HTERT RPE-1 (cell line): ENCODE results near the gene UBR3.

Experiments used
- in situ Hi-C: fragments of 300-500 bp; cut with MboI; formaldehyde crosslinking; loops from 4 replicates; pipeline ENCODE4 v1.14.3; 2020; ENCODE audit warnings: low sequenced_read_pairs

Gene UBR3

DNA sequence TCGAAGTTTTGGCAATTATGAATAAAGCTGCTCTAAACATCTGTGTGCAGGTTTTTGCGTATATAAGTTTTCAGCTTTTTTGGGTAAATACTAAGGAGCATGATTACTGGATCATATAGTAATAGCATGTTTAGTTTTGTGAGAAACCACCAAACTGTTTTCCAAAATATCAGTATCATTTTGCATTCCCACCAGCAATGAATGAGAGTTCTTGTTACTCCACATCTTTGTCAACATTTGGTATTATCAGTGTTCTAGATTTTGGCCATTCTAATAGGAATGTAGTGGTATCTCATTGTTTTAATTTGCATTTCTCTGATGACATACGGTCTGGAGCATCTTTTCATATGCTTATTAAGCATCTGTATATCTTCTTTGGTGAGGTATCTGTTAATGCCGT lies 207.3 kb downstream of the UBR3 start:
- in situ Hi-C loops, result no loop called here

DNA sequence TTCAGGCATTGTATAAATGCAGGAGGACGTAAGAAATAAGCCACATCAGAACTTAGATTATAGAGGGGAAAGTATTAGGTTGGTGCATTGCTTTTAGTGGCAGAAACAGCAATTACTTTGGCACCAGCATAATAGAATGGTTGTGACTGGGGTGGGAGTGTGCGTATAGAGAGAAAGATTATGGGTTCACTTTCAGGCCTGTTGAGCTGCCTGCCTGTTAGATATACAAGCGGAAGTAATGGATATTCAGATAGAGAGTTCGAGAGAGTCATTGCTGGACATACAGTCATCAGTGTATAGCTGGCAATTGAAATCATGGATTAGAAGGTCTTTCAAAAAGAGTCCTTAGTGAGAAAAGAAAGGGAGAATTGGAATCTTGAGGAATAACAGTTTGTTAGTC lies 211.5 kb downstream of the UBR3 start:
- in situ Hi-C loops, result no loop called here

- in situ Hi-C loops, result no loop called here
Measured at GRCh38 chr2:170039401-170040172, 212.3 kb downstream of the UBR3 start.

- in situ Hi-C loops, result no loop called here
Measured at GRCh38 chr2:170044751-170045478, 217.7 kb downstream of the UBR3 start.

GRCh38 chr2:170047331-170048065 lies 220.2 kb downstream of the UBR3 start:
- in situ Hi-C loops, result no loop called here

GRCh38 chr2:170052151-170052550 lies 224.9 kb downstream of the UBR3 start:
- in situ Hi-C loops, result no loop called here

DNA sequence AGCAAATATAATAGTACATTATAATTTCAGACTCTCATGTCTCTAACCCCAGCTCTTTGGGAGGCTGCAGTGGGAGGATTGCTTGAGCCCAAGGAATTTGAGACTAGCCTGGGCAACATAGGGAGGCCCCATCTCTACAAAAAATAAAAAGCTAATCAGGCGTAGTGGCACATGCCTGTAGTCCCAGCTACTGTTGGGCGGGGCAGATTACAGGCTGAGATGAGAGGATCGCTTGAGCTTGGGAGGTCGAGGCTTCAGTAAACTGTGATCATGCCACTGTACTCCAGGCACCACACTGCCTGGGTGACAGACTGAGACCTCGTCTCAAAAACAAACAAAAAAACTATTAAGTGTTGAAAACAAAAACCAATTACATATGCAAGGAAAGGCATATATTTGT lies 227.7 kb downstream of the UBR3 start:
- in situ Hi-C loops, result no loop called here

- in situ Hi-C loops, result no loop called here
Measured at GRCh38 chr2:170056900-170057299, 229.6 kb downstream of the UBR3 start.

- in situ Hi-C loops, result no loop called here
Measured at GRCh38 chr2:170063456-170064235, 236.4 kb downstream of the UBR3 start.

DNA sequence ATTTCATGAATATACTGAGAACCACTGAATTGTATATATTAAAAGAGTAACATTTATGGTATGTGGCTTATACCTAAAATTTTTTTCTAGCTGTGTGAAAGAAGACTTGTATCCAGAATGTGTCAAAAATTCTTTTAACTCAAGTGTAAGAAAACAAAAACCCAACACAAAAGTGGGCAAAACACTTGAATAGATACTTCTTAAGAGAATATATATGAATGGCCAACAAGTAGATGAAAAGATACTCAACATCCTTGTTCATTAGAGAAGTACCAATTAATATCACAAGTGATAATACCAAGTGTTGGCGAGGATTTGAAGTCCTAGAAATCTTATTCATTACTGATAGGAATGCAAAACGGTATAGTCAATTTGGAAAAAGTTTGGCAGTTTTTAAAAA lies 243.5 kb downstream of the UBR3 start:
- in situ Hi-C loops, result no loop called here

DNA sequence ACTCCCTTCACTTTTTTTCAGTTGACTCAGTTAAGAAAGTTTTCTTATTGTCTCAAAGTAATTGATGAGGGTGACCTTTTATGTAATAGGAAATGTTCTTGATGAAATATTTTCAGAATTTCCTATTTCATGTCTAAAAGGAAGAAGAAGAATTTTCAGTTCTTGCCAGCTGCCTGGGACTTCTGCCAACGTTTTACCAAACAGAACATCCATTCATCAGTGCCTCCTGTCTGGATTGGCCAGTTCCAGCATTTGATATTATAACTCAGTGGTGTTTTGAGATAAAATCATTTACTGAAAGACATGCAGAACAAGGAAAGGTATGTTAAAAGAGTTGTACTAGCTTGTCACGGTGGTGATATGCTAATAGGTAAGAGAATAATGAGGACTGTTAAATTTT lies 246.0 kb downstream of the UBR3 start:
- in situ Hi-C loops, result no loop called here

- in situ Hi-C loops, result no loop called here
Measured at GRCh38 chr2:170076189-170076588, 248.9 kb downstream of the UBR3 start.

DNA sequence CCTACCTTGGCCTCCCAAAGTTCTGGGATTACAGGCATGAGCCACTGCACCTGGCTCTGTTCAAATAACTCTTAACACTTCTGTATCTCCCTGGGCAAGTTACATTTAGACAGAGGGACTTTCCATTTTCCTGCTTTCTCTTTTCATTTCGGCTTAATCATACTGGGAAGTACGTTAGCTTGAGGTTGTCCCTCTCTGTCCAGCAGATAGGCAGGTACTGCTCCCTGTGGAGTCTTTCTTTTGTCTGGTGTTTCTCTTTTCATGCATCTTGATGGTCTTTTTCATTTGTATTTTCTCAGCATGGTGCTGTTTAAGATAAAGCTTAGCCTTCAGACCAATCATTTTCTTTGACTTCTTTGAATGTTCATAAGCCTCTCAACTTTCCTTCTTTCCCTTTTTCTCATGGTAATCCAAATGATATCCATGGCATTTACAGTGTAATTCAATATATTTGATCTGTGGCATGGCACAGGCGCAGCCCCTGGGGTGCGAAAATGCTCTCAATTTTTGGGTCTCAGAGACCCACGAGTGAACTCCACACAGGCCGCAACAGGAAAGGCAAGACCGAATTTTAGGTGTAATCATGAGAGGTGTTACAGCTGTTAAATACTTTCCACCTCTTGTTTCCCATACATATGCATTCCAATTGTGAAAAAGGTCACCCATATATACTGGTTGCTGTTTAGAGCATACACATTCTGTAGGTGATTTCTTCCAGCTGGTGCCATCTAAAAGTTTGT lies 250.7 kb downstream of the UBR3 start:
- in situ Hi-C loops, result no loop called here

DNA sequence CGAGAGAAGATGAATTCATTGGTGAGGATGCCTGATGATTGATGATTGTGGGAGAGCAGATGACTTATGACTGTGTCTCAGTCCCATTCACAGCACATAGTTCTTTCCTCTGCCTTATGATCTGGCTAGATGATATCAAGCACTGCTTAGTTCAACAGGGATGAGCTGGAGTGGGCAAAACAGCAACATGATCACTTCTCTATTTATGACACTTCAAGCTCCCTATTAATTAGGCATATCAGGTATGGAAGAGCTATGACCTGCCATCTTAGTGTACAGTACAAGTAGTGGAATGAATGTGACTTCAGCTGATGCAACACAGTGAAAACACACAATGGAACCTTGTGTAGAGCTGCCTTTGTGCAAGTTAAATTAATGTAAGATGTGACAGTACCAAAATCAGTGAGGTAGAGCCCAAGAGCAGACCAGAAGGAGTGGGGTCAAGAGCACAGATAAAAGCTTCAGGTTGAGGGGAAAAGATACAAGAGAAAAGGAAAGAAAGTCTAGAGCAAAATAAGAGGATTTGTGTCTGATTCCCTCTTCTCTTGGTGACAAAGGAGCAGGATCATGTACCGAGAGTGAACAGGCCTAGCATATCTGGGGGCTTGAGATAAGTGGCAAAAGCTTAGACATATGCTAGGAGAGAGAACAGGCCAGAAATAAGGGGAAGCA lies 257.7 kb downstream of the UBR3 start:
- in situ Hi-C loops, result no loop called here

DNA sequence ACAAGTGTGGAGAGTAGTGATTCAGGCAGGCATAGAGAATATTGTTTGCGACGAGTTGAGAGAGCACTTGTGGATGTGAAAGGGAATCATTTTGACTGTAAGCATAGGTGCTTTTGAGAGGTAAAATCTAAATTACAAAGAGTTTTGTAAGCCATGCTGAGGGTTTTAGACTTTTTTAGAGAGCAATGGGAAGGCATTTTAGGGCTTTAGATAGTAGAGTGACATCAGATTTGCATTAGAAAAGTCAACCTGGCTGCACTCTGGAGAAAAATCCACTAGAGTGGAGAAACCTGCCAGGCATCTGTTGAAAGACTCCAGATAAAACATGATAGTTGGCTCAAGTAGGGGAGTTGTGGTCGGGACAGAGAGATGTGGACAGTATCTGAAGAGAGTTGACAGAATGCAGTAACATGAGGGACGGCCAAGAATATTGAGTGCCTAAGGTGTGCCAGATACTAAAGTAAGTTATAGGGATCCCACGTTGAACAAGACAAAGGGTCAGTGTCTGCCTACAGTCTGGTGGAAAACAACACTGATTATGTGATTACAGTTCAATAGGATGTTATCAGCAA lies 258.9 kb downstream of the UBR3 start:
- in situ Hi-C loops, result no loop called here

DNA sequence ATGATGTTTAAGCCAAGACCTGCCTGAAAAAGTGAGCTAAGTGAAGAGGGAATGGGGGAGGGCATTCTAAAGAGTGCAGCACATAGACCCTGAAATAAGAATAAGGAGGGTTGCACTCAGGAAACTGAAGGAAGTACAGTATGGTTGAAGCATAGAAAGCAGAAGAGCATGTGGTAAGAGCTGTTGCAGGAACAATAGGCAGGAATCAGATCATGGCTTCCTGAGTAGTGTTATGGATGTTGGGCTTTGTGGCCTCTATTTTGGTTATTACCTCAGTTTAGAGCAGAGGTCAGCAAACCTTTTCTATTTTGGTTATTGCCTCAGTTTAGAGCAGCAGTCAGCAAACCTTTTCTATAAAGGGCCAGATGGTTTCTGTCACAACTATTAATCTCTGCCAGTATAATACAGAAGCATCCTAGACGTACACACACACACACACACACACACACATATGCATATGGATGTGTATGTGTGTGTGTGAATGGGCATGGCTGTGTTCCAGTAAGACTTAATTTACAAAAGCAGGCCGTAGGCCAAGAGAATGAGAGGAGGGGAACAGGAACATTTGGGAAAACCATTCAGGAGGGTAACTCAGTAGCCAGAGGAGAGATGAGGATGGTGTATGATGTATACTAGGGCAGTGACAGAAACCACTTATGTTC lies 259.6 kb downstream of the UBR3 start:
- in situ Hi-C loops, result no loop called here

DNA sequence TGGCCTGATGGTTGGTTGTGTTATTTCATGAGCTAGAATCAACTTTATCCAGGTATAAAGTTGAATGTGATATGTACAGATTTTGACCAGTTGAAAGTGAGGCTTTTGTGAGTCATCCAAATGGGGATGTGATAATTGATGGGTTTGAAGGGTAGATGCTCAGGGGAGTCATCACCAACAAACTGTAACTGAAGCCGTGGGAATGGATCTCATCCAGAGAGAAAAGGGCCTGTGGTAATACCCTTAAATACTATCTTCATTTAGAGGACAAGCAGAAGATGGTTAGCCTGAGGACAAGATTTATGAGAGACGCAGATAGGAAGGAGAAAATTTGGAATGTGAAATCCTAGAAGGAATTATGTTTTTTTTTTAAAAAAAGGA lies 260.1 kb downstream of the UBR3 start:
- in situ Hi-C loops, result no loop called here

DNA sequence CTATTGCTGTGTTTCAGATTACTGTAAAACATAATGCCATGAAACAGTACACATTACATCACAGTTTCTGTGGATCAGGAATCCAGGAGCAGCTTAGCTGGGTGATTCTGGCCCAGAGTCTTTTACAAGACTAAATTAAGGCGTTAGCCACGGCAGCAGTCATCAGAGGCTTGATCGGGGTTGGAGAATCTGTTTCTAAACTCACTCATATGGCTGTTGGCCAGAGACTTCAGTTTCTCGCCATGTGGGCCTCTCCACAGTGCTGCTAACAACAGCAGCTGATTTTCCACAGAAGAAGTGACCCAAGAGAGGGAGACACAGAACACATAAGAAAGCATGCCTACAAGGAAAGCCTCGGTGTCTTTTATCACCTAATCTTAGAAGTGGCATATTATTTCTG lies 261.5 kb downstream of the UBR3 start:
- in situ Hi-C loops, result no loop called here

DNA sequence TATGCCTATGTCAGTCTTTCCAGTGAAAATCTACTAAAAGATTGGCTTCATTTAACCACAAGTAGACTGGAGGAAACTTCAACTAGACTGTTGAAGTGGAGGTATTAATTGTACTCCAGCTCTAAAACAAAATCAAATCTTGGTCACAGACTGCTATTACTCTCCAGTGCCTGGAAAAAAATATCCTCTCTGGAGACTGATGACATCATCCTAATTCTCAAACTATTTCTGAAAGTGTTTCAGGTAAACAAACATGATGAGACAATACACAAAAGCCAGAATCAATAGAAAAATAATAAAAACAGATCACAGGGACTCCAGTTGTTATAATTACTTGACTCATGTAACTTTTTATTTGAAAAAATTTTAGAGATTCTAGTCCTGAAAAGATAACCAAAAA lies 263.0 kb downstream of the UBR3 start:
- in situ Hi-C loops, result no loop called here
